Right atrium auricular region (tissue), 2 donors: ENCODE results near the gene LRBA. TPM values are rescaled to one million over a fixed set of nuclear protein-coding genes. Genes with fewer than 3 reads are reported as not detected.
A peak's percentile ranks its signal among the peaks of the same experiment; 100 is the strongest.

Source experiments
- DNase-seq: peaks from one replicate; pipeline ENCODE4 v3.0.0-alpha.2; 2019; ENCODE audit warnings: low spot score
- H3K27ac ChIP-seq, 2 donors: fragments of 200-600 bp; sonication (generic); 1 replicate in 1 of 2; 2 replicates in 1 of 2; pipeline ENCODE4 v1.5.1; 2016 to 2019
- H3K27me3 ChIP-seq, 2 donors: fragments of 200-600 bp; sonication (generic); one replicate each; pipeline versions ENCODE4 v1.5.1 to v1.6.0; 2017 to 2019
- H3K36me3 ChIP-seq: fragments of 200-600 bp; sonication (generic); one replicate; pipeline ENCODE4 v1.5.1; 2016
- H3K4me1 ChIP-seq, 2 donors: fragments of 200-600 bp; sonication (generic); one replicate each; pipeline versions ENCODE4 v1.5.1 to v1.6.0; 2017 to 2019
- H3K4me3 ChIP-seq, 2 donors: fragments of 200-600 bp; sonication (generic); 1 replicate in 1 of 2; 2 replicates in 1 of 2; pipeline ENCODE4 v1.5.1; 2017 to 2019; ENCODE audit warnings: mild to moderate bottlenecking in 1 of 2, moderate library complexity in 1 of 2
- H3K9me3 ChIP-seq, 2 donors: fragments of 200-600 bp; sonication (generic); one replicate each; pipeline ENCODE4 v1.5.1; 2019
- CTCF ChIP-seq, 2 donors: fragments of 200-600 bp; sonication (generic); IDR thresholded peaks; one replicate each; pipeline ENCODE4 v1.5.1; 2019; ENCODE audit warnings: antibody characterized with exemption in 2 of 2
- total RNA-seq, 2 donors: library from RNA; depleted of rRNA; stranded (reverse); fragments of >200 nt; gene quantifications; one replicate each; pipeline ENCODE4 v1.1.0, GENCODE V29; 2016

The LRBA gene
- total RNA-seq, 2 donors from 2014 or later: 20.8 to 37.7 TPM

DNA sequence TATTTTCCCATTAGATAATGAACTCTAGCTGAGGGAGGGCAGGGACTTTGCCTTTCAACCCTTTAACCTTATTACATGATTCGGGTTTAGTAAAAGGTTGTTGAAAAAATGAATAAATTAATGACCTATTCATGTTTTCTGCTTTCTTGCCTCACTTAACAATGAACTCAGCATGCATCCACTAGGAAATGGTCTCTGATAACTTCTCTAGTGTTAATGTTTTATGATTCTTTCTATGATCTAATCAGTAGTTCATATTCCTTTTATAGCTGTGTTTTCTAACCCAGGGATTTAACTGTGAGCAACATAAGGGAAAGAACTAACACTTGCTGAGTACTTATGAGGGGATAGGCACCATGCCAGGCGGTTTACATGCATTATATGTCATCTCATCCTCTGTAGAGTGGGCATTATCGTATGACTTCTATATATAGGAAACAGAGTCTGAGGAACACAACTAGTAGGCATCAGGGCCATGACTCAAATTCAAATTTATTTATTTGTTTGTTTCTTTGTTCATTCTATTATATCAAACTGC, 669.8 kb downstream of the LRBA start:
- TF ChIP-seq CTCF (IDR thresholded peaks at IDR 0.05): no peak
- Histone ChIP-seq H3K9me3 (no peaks in the 10 kb centered on the region), H3K4me3 (no peak overlapping the region), H3K36me3 (no peaks in the 10 kb centered on the region), H3K27me3 (no peaks in the 10 kb centered on the region), H3K4me1 (peaks cover 0 to 7% of the 10 kb centered on the region in 2 donors), H3K27ac (no peak overlapping the region)
- no peak for DNase-seq

GRCh38 chr4:150343796-150344195, 671.3 kb downstream of the LRBA start:
- Histone ChIP-seq H3K9me3 (no peaks in the 10 kb centered on the region), H3K27me3 (no peaks in the 10 kb centered on the region), H3K27ac (no peak overlapping the region), H3K4me3 (no peak overlapping the region), H3K4me1 (peaks cover 0 to 7% of the 10 kb centered on the region in 2 donors), H3K36me3 (no peaks in the 10 kb centered on the region)
- no peak for DNase-seq
- no peak for TF ChIP-seq CTCF (IDR thresholded peaks at IDR 0.05)

- H3K27me3 ChIP-seq: no peaks in the 10 kb centered on the region
- DNase-seq: no peak
- no peak for TF ChIP-seq CTCF (IDR thresholded peaks at IDR 0.05)
- H3K4me1 ChIP-seq: peaks cover 0 to 7% of the 10 kb centered on the region in 2 donors
- no peak overlapping the region for H3K4me3 ChIP-seq
- H3K27ac ChIP-seq: peak overlapping the region in 1 of 2 donors; percentile 22
- no peaks in the 10 kb centered on the region for H3K9me3 ChIP-seq
- H3K36me3 ChIP-seq: no peaks in the 10 kb centered on the region
These were observed 672.1 kb downstream of the LRBA start for GRCh38 chr4:150342945-150343344.

DNA sequence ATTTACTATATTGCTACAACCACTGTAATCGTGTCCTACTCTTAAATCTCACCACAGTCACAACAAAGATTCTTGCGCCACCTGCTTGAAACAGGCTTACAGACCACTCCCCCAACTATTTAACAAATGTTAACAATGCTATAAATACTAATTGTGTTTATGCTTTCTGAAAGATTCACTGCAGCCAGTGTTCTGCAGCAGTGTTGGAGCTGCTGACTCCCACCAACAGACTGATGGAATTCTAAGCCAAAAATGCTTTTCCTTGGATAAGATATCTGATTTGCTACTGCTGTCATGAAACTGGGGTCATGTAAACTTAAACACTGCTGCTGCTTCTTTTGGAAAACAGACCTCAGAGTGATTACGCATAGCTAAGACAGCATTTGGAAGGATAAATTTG, 677.4 kb downstream of the LRBA start:
- H3K27ac ChIP-seq: no peak overlapping the region
- no peaks in the 10 kb centered on the region for H3K27me3 ChIP-seq
- no peak for DNase-seq
- no peaks in the 10 kb centered on the region for H3K9me3 ChIP-seq
- H3K36me3 ChIP-seq: no peaks in the 10 kb centered on the region
- TF ChIP-seq CTCF (IDR thresholded peaks at IDR 0.05): no peak
- H3K4me3 ChIP-seq: no peak overlapping the region
- H3K4me1 ChIP-seq: peaks cover 0 to 5% of the 10 kb centered on the region in 2 donors

DNA sequence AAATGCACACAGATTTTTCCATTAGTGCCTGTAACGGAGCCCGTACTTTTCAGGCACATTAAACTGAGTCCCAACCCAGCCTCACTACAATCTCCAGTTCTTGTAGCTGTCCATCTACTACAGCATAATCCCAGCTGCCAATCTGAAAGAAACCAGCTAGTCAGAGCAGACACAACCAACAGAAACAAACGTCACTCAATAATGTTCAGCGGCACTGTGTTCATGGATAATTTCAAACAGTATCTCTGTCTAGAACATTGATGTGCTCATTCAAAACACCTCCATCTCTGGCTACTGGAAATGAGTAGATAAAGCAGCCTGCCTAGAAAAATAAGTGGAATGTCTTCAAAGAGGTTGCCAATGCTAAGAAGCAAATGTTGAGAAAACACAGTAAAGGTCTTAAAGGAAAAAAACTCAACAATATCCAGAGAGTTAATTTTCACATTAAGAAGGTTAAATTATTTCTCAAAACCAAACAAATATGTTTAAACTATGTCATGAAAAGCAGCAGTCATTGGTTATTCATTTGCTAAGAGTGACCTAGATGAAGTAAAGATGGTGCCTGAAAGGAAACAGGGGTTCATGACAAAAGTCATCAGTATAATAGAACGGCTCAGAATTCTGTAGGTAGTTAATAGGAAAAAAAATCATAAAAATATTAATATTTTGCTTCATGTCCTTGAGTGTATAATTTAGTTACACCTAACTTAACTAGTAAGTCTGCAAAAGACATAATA, 678.2 kb downstream of the LRBA start:
- Histone ChIP-seq H3K27me3 (no peaks in the 10 kb centered on the region), H3K27ac (no peak overlapping the region), H3K36me3 (no peaks in the 10 kb centered on the region), H3K4me3 (no peak overlapping the region), H3K4me1 (peaks cover 0 to 5% of the 10 kb centered on the region in 2 donors), H3K9me3 (no peaks in the 10 kb centered on the region)
- TF ChIP-seq CTCF (IDR thresholded peaks at IDR 0.05): no peak
- no peak for DNase-seq
